H9 (cell line): ENCODE data around the gene TSPEAR. TPM values are rescaled to one million over a fixed set of nuclear protein-coding genes. Genes with fewer than 3 reads are reported as not detected.

Experiments
- DNase-seq: peaks from one replicate; pipeline ENCODE4 v3.0.0-alpha.2; 2017
- H2AFZ ChIP-seq: one replicate; pipeline ENCODE4 v1.6.1; 2013; ENCODE audit warnings: mild to moderate bottlenecking, low read length, control low read depth, moderate library complexity
- H2AK5ac ChIP-seq: 2 replicates; pipeline ENCODE4 v1.6.1; 2013; ENCODE audit warnings: low read length, control low read depth, mixed read lengths; ENCODE audit not compliant: insufficient read length
- H2BK120ac ChIP-seq: one replicate; pipeline ENCODE4 v1.6.1; 2013; ENCODE audit warnings: low read depth, mild to moderate bottlenecking, low read length, control low read depth, inconsistent platforms; ENCODE audit not compliant: poor library complexity, severe bottlenecking
- H2BK12ac ChIP-seq: 2 replicates; pipeline ENCODE4 v1.6.1; 2013; ENCODE audit warnings: low read length, control low read depth, mixed read lengths, low read depth; ENCODE audit not compliant: insufficient read length
- H2BK15ac ChIP-seq: 2 replicates; pipeline ENCODE4 v1.6.1; 2013; ENCODE audit warnings: low read depth, low read length, control low read depth
- H2BK20ac ChIP-seq: one replicate; pipeline ENCODE4 v1.6.1; 2013; ENCODE audit warnings: low read depth, mild to moderate bottlenecking, low read length, control low read depth, inconsistent platforms; ENCODE audit not compliant: poor library complexity, severe bottlenecking
- H2BK5ac ChIP-seq: 2 replicates; pipeline ENCODE4 v1.6.1; 2013; ENCODE audit warnings: low read length, control low read depth, mixed read lengths; ENCODE audit not compliant: insufficient read length
- H3K14ac ChIP-seq: 2 replicates; pipeline ENCODE4 v1.6.1; 2013; ENCODE audit warnings: low read length, control low read depth; ENCODE audit not compliant: insufficient read depth
- H3K18ac ChIP-seq: 2 replicates; pipeline ENCODE4 v1.6.1; 2013; ENCODE audit warnings: low read depth, mild to moderate bottlenecking, mixed read lengths, low read length, control low read depth; ENCODE audit not compliant: insufficient read length
- H3K23ac ChIP-seq: 2 replicates; pipeline ENCODE4 v1.6.1; 2013; ENCODE audit warnings: low read length, control low read depth, mixed read lengths, low read depth; ENCODE audit not compliant: insufficient read length
- H3K23me2 ChIP-seq: 2 replicates; pipeline ENCODE4 v1.6.1; 2013; ENCODE audit warnings: low read depth, mild to moderate bottlenecking, mixed read lengths, low read length, control low read depth; ENCODE audit not compliant: insufficient read length, poor library complexity, severe bottlenecking
- H3K27ac ChIP-seq: 2 replicates; pipeline ENCODE4 v1.5.1; 2013; ENCODE audit warnings: low read length, control low read depth, mixed read lengths, low read depth; ENCODE audit not compliant: insufficient read length
- H3K27me3 ChIP-seq: 2 replicates; pipeline ENCODE4 v1.6.1; 2013; ENCODE audit warnings: low read length, control low read depth, inconsistent platforms; ENCODE audit not compliant: insufficient read depth
- H3K4ac ChIP-seq: 2 replicates; pipeline ENCODE4 v1.6.1; 2013; ENCODE audit warnings: low read depth, mild to moderate bottlenecking, control low read depth, inconsistent platforms, low read length, moderate library complexity
- H3K4me1 ChIP-seq: 2 replicates; pipeline ENCODE4 v1.6.1; 2013; ENCODE audit warnings: low read length, control low read depth, inconsistent platforms; ENCODE audit not compliant: insufficient read depth
- H3K4me2 ChIP-seq: 2 replicates; pipeline ENCODE4 v1.6.1; 2013; ENCODE audit warnings: low read length, control low read depth, mixed read lengths; ENCODE audit not compliant: insufficient read length, insufficient read depth
- H3K56ac ChIP-seq: 2 replicates; pipeline ENCODE4 v1.6.1; 2013; ENCODE audit warnings: low read depth, mild to moderate bottlenecking, mixed read lengths, low read length, control low read depth; ENCODE audit not compliant: insufficient read length
- H3K79me1 ChIP-seq: 2 replicates; pipeline ENCODE4 v1.6.1; 2013; ENCODE audit warnings: low read depth, mild to moderate bottlenecking, moderate library complexity, low read length, control low read depth, inconsistent platforms; ENCODE audit not compliant: insufficient read depth, poor library complexity, severe bottlenecking
- H3K79me2 ChIP-seq: 2 replicates; pipeline ENCODE4 v1.6.1; 2013; ENCODE audit warnings: low read length, control low read depth, inconsistent platforms; ENCODE audit not compliant: insufficient read depth
- H3K9ac ChIP-seq: 2 replicates; pipeline ENCODE4 v1.6.1; 2013; ENCODE audit warnings: low read length, control low read depth, mixed read lengths; ENCODE audit not compliant: insufficient read length; ENCODE audit errors: extremely low read depth
- H3K9me3 ChIP-seq: one replicate; pipeline ENCODE4 v1.6.1; 2013; ENCODE audit warnings: low read depth, low read length, inconsistent platforms; ENCODE audit not compliant: control insufficient read depth
- H3T11ph ChIP-seq: one replicate; pipeline ENCODE4 v1.6.1; 2013; ENCODE audit warnings: mild to moderate bottlenecking, low read length, control low read depth, inconsistent platforms
- H4K20me1 ChIP-seq: one replicate; pipeline ENCODE4 v1.6.1; 2013; ENCODE audit not compliant: control insufficient read depth, insufficient read length, insufficient read depth
- H4K5ac ChIP-seq: 2 replicates; pipeline ENCODE4 v1.6.1; 2013; ENCODE audit warnings: low read depth, mild to moderate bottlenecking, mixed read lengths, low read length, control low read depth; ENCODE audit not compliant: insufficient read length
- H4K8ac ChIP-seq: replicated peaks from 2 replicates; pipeline ENCODE4 v1.6.1; 2013; ENCODE audit warnings: low read length, control low read depth, mixed read lengths, low read depth; ENCODE audit not compliant: insufficient read length
- H4K91ac ChIP-seq: 2 replicates; pipeline ENCODE4 v1.6.1; 2013; ENCODE audit warnings: low read depth, mild to moderate bottlenecking, moderate library complexity, mixed read lengths, low read length, control low read depth; ENCODE audit not compliant: insufficient read length
- H3K27ac Mint-ChIP-seq, 3 experiments: 2 replicates in 2 of 3; 3 replicates in 1 of 3; pipeline ENCODE4 v1.8.0; 2020 to 2021; ENCODE audit warnings: mixed read lengths in 3 of 3, mild to moderate bottlenecking in 1 of 3, moderate library complexity in 1 of 3
- H3K27me3 Mint-ChIP-seq: 2 replicates; pipeline ENCODE4 v1.8.0; 2021; ENCODE audit warnings: low read depth, mild to moderate bottlenecking, moderate library complexity, mixed read lengths
- H3K36me3 Mint-ChIP-seq, 3 experiments: 2 replicates in 2 of 3; 3 replicates in 1 of 3; pipeline ENCODE4 v1.8.0; 2020 to 2021; ENCODE audit warnings: low read depth in 3 of 3, mixed read lengths in 3 of 3; ENCODE audit not compliant: insufficient read depth in 1 of 3
- H3K4me1 Mint-ChIP-seq, 2 experiments: 2 replicates each; pipeline ENCODE4 v1.8.0; 2020; ENCODE audit warnings: mixed read lengths in 2 of 2
- H3K4me3 Mint-ChIP-seq, 2 experiments: 2 replicates in 1 of 2; 3 replicates in 1 of 2; pipeline ENCODE4 v1.8.0; 2020 to 2021; ENCODE audit warnings: mild to moderate bottlenecking in 2 of 2, mixed read lengths in 2 of 2, moderate library complexity in 1 of 2
- H3K9me3 Mint-ChIP-seq, 2 experiments: 2 replicates in 1 of 2; 3 replicates in 1 of 2; pipeline ENCODE4 v1.8.0; 2020; ENCODE audit warnings: mild to moderate bottlenecking in 2 of 2, mixed read lengths in 2 of 2, moderate library complexity in 1 of 2
- WGBS: extraction: QIAGEN DNeasy Blood & Tissue Kit; methylation state at CpG from one replicate; pipeline ENCODE4 v1.1.7; 2013; ENCODE audit warnings: missing lambda C conversion rate, low lambda C conversion rate, mixed read lengths; ENCODE audit not compliant: insufficient read length; ENCODE audit errors: extremely low coverage; 5-methylcytosine and 5-hydroxymethylcytosine counted together
- total RNA-seq: library from RNA; stranded (reverse); gene quantifications from 2 replicates; pipeline ENCODE4 v1.2.1, GENCODE V29; 2021
- TF ChIP-seq, protein P1 (sequence below): fragments of 200-600 bp; sonication (generic); conservative IDR thresholded peaks from 3 replicates; pipeline ENCODE4 v1.8.0; 2021; ENCODE audit warnings: antibody characterized with exemption, mild to moderate bottlenecking

TSPEAR gene
- total RNA-seq, 1 experiment from 2014 or later, result 1.3 TPM

DNA sequence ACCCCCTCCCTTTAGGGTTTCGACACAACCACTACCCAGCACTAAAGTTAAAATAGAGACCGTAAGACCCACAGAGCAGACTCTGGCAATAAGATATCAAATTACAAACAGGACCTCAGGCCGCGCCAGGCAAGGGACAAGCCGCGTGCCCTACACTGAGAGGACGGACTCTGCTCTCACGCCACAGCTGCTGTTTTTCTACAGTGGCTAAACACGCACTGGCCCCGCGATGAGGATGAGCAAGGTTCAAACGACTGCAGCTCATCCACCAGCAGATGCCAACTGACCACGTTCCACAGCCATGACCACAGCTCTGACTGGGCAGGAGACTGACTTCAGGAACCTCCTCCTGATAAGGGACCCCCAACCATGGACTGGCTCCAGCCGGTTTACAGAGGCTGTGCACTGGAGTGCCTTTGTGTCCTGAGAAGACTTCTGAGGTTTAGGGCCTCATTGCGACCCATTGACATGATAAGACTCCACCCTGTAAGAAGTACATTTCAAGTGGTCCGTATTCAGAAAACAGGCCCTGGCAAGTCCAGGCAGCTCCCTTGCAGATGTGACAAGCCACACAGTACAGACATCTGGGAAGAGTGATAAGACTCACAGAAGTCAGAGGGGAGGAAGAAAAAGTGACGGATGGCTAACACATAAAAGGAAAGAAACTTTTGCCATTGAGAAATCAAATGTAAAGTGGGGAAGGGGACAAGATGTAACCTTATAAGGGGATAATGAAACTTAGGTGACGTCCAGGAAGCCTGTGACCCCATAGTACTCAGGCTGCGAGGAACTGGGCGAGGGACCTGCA is 117.6 kb downstream of the TSPEAR start:
- no peak overlapping the region for H3K56ac ChIP-seq
- no peaks in the 10 kb centered on the region for H3K79me1 ChIP-seq
- H3T11ph ChIP-seq, result no peak overlapping the region
- H3K18ac ChIP-seq, result peak overlapping the region; percentile 52
- TF ChIP-seq, protein P1, sequence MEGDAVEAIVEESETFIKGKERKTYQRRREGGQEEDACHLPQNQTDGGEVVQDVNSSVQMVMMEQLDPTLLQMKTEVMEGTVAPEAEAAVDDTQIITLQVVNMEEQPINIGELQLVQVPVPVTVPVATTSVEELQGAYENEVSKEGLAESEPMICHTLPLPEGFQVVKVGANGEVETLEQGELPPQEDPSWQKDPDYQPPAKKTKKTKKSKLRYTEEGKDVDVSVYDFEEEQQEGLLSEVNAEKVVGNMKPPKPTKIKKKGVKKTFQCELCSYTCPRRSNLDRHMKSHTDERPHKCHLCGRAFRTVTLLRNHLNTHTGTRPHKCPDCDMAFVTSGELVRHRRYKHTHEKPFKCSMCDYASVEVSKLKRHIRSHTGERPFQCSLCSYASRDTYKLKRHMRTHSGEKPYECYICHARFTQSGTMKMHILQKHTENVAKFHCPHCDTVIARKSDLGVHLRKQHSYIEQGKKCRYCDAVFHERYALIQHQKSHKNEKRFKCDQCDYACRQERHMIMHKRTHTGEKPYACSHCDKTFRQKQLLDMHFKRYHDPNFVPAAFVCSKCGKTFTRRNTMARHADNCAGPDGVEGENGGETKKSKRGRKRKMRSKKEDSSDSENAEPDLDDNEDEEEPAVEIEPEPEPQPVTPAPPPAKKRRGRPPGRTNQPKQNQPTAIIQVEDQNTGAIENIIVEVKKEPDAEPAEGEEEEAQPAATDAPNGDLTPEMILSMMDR, result no peak
- Mint-ChIP-seq H3K4me1 (peaks cover 44 to 45% of the 10 kb centered on the region in 2 experiments), H3K27ac (peak overlapping the region in 2 of 3 experiments; percentile 61 to 81; a peak in 3 of 7 replicates), H3K9me3 (no peaks in the 10 kb centered on the region; a peak in 1 of 5 replicates), H3K36me3 (0 out of 7 replicates have a peak, but pooled peaks cover 0 to 3% (median 0%) of the 10 kb centered on the region in 3 experiments), H3K4me3 (peak overlapping the region in 1 of 2 experiments; percentile 64; a peak in 2 of 5 replicates), H3K27me3 (no peaks in the 10 kb centered on the region; the same call in none of the 2 replicates)
- no peaks in the 10 kb centered on the region for H3K23me2 ChIP-seq
- no peak overlapping the region for H2BK12ac ChIP-seq
- no peak overlapping the region for H3K27ac ChIP-seq
- DNase-seq, result peak; percentile 56
- H4K5ac ChIP-seq, result no peak overlapping the region
- no peaks in the 10 kb centered on the region for H3K9me3 ChIP-seq
- H3K9ac ChIP-seq, result no peak overlapping the region
- no peak overlapping the region for H3K4me2 ChIP-seq
- no peak overlapping the region for H2BK5ac ChIP-seq
- no peaks in the 10 kb centered on the region for H3K27me3 ChIP-seq
- H3K4me1 ChIP-seq, result no peaks in the 10 kb centered on the region; the same call in 1 of the 2 replicates
- H2BK20ac ChIP-seq, result no peak overlapping the region
- peak overlapping the region; percentile 55; the same call in 1 of the 2 replicates for H3K14ac ChIP-seq
- H3K23ac ChIP-seq, result no peak overlapping the region
- no peak overlapping the region for H4K91ac ChIP-seq
- no peaks in the 10 kb centered on the region for H4K20me1 ChIP-seq
- H2BK120ac ChIP-seq, result no peak overlapping the region
- H2AK5ac ChIP-seq, result no peak overlapping the region
- no peak overlapping the region for H4K8ac ChIP-seq
- no peak overlapping the region for H2AFZ ChIP-seq
- no peak overlapping the region for H2BK15ac ChIP-seq
- WGBS, result no CpG with 5 or more reads among the region's 20 CpGs
- H3K4ac ChIP-seq, result no peak overlapping the region
- no peaks in the 10 kb centered on the region for H3K79me2 ChIP-seq
